ENCODE results near the gene FOXL3.
A peak's percentile ranks its signal among the peaks of the same experiment; 100 is the strongest.

Gene FOXL3

GRCh38 chr7:304574-305409 is 14.8 kb downstream of the FOXL3 start:
- no peak for DNase-seq

GRCh38 chr7:305410-306151 is 15.6 kb downstream of the FOXL3 start:
- DNase-seq, result no peak

DNA sequence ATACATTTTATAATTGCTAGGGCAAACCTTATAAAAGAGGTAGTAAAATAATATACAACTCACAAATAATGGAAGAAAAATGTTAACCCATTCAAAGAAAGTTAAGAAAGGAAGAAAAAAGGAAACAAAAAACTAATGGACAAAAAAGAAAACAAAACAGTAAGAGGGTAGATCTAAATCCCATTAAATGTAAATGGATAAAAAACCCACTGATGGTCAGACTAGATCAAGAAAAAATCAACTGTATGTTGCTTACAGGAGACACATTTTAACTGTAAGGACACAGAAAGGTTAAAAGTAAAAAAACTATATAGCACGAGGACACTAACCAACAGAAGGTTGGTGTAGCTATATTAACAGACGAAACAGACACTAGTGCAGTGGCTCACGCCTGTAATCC is 18.0 kb downstream of the FOXL3 start:
- DNase-seq, result no peak

DNA sequence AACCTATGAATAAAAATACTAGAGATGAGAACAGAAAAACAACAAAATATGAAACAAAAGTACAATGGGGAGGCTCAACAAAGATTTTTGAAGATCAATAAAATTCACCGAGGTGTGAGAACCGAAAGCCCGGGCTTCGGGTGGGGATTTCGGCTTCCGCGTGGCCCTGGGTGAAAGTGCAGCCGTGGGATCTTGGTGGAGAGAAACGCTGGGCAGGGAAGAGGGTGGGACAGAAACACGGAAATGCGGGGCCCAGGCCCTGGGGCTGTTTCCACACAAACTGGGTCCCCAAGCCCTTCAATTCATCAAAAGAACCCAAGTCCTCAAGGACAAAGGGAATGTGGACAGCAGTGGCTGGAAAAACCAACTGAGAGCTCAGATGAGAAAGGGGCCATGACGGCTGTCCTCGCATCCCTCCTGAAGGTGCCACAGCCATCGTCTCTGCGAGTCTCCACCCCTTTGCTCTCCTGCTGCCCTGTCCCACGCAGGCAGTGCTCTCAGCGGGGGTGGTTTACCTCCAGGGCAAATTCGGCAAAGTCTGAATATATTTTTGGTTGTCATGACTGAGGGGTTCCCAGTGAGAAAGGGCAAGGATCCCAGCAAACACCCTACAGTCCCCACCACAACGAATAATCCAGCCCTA is 19.7 kb downstream of the FOXL3 start:
- DNase-seq, result no peak

- no peak for DNase-seq
Measured at GRCh38 chr7:311131-311680, 21.2 kb downstream of the FOXL3 start.

DNA sequence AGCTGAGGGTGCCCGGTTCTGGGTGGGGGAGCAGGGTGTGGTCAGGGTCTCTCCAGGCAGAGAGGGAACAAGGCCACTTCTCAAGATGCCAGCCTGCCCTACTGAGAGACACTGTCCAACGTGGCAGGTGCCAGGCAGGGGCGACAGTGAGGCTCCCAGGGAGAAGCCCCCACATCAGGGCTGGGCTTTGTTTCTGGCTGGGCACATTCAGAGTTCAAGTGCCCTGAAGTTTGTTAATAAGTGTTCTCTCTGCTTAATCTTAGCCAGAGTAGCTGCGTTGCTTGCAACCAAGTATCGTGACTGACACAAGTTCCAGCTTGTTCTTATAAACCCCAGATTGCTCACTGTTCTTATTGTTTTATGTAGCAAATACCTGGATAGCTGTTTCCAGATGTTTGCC is 21.8 kb downstream of the FOXL3 start:
- no peak for DNase-seq

DNA sequence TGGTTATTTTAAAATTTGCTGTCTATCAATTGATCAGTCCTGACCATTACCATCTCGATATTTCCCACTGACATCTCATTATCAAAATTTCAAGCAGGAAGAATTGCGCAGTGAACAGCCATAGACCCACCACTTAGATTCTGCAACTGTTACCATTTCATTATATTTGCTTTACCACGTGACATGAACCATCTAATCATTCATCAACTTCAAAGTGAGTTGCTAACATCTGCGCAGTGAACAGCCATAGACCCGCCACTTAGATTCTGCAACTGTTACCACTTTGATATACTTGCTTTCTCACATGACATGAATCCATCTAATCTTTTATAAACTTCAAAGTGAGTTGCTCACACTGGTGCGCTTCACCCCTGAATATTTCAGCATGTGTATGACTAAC is 22.5 kb downstream of the FOXL3 start:
- DNase-seq, result no peak

- no peak for DNase-seq
Measured at GRCh38 chr7:314853-315252, 24.9 kb downstream of the FOXL3 start.

GRCh38 chr7:315516-316265 is 25.7 kb downstream of the FOXL3 start:
- DNase-seq, result no peak

GRCh38 chr7:317643-318405 is 27.9 kb downstream of the FOXL3 start:
- no peak for DNase-seq

DNA sequence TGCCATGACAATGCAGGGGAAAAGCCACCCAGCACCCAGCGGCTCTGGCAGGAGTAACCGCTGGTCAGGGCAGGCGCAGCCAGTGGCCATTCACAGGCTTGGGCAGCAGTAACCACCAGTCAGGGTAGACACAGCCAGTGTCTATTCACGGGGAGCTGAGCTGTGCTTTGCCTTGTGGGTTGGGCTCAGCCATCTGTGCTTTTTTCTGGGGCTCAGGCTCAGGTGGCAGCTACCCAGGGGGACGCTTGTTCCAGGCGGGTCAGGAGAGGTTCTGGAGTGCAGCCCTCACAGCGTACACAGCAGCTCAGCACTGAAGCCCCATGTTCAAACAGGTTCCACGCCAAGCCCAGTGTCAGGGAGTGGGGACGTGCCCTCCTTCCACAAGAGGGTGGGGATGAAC is 28.5 kb downstream of the FOXL3 start:
- no peak for DNase-seq

GRCh38 chr7:318878-319661 is 29.1 kb downstream of the FOXL3 start:
- no peak for DNase-seq

DNA sequence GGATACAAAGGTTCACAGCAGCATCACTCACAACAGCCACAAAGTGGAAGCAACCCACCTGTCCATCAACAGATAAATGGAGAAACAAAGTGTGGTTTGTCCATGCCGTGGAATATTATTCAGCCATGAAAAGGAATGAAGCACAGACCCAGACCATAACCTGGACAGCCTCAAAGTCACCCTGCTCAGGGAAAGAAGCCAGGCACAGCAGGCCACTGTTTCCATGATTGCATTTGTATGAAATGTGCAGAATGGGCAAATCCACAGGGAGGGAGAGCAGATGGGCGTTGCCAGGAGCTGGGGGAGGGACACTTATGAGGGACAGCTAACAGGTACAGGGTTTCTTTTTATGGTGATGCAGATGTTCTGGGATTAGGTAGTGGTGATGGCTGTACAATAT is 30.3 kb downstream of the FOXL3 start:
- DNase-seq, result no peak

GRCh38 chr7:322111-322671 is 32.2 kb downstream of the FOXL3 start:
- peak; percentile 87 for DNase-seq

GRCh38 chr7:322708-323111 is 32.7 kb downstream of the FOXL3 start:
- no peak for DNase-seq

- no peak for DNase-seq
Measured at GRCh38 chr7:323410-323809, 33.4 kb downstream of the FOXL3 start.

DNA sequence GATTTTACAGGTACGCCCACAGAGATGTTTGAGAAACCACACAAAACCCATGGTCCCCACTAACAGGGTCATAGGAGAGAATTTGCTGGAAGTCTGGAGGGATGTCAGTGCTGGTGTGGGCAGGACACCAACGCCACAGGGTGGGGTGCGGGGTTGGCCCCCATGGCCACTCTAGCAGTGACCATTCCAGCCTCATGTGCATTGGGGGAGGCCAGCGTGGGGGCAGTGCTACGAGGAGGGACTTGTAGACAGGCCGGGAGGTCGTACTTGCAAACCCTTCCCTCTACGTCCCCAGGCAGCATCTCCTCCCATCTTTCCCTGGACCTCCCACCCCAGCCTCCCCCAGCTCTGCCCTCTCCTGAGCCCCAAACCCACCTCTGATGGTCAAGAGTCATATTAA is 34.0 kb downstream of the FOXL3 start:
- no peak for DNase-seq

GRCh38 chr7:325051-325798 is 35.3 kb downstream of the FOXL3 start:
- DNase-seq, result no peak

DNA sequence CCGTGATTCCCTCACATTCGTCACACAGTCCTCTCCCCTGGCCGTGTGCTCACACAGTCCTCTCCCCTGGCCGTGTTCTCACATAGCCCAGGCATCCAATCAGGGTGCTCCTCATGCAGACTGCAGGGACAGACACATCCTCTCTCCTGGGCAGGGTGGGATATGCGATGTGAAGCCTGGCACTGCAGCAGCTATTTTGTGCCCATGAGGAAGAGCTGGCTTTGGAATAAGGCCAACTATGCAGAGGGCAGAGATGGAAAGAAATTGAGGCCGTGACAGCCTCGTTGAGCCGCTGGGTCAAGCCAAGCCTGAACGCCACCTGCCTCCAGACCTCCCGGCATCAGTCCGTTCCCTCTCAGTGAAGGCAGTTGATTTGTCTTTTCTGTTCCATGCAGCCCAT is 35.8 kb downstream of the FOXL3 start:
- no peak for DNase-seq

- no peak for DNase-seq
Measured at GRCh38 chr7:326273-326672, 36.3 kb downstream of the FOXL3 start.

Data from effector CD8-positive, alpha-beta T cell (primary cell).